ENCODE measurements around the gene IL1RAPL2.

GRCh38 chrX:105052926-105053325 is 486.9 kb downstream of the IL1RAPL2 start:
- TF ChIP-seq EZH2 (IDR thresholded peaks at IDR 0.05) = no peak
- no peak for TF ChIP-seq POLR2AphosphoS5 (IDR thresholded peaks at IDR 0.05; ENCODE audit: borderline replicate concordance, low read depth, low read length)
